HL-60 (cell line): ENCODE measurements around the gene CTNNA2.

ENCODE experiments used
- DNase-seq, 2 experiments: peaks; one replicate each; pipeline ENCODE4 v3.0.0-alpha.2; 2010 to 2020; ENCODE audit warnings: low read depth in 1 of 2, low spot score in 1 of 2
- H3K27ac ChIP-seq: fragments of 250-450 bp; sonication (Bioruptor Pico); replicated peaks from 2 replicates; pipeline ENCODE4 v1.5.1; 2020; ENCODE audit warnings: mild to moderate bottlenecking, moderate library complexity
- H3K27me3 ChIP-seq: fragments of 250-450 bp; sonication (Bioruptor Pico); 2 replicates; pipeline ENCODE4 v1.5.1; 2021; ENCODE audit warnings: mild to moderate bottlenecking, moderate library complexity; ENCODE audit not compliant: insufficient read depth, poor library complexity, severe bottlenecking
- H3K4me3 ChIP-seq: replicated peaks from 2 replicates; pipeline ENCODE4 v1.5.1; 2011; ENCODE audit warnings: mild to moderate bottlenecking, control low read depth, low read length; ENCODE audit not compliant: insufficient read depth
- GABPA ChIP-seq: IDR thresholded peaks from 2 replicates; pipeline ENCODE4 v1.6.1; 2012; ENCODE audit warnings: low read depth
- POLR2AphosphoS5 ChIP-seq: IDR thresholded peaks from 2 replicates; pipeline ENCODE4 v1.6.1; 2012; ENCODE audit warnings: low read depth
- SPI1 ChIP-seq: IDR thresholded peaks from 2 replicates; pipeline ENCODE4 v1.6.1; 2012; ENCODE audit warnings: low read depth, mild to moderate bottlenecking, borderline replicate concordance
- TF ChIP-seq, protein P1 (sequence below): IDR thresholded peaks from 2 replicates; pipeline ENCODE4 v1.6.1; 2012; ENCODE audit warnings: low read depth; ENCODE audit not compliant: insufficient replicate concordance
- TF ChIP-seq, protein P2 (sequence below): IDR thresholded peaks from one replicate; pipeline ENCODE4 v1.5.1; 2011; ENCODE audit warnings: low read length, control low read depth, inconsistent platforms; ENCODE audit not compliant: insufficient read depth

CTNNA2 gene

DNA sequence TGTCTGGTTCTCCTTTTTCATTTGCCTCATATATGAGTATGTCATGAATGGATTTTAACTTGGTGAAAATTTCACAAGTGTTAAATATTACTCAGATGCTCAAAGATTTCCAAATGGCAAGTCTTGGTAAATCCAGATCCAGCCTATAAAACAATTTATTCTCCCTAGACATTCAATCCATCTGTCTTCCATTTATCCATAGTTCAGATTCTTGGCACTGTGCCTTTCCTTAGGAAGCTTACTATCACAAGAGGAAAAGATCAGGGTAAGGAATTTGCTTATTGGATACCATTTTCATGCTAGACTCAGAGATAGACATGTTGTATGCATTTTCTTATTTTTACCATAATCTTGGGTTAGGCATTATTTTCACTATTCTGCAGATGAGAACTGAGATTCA is 864.2 kb downstream of the CTNNA2 start:
- TF ChIP-seq GABPA = no peak
- TF ChIP-seq, protein P1, sequence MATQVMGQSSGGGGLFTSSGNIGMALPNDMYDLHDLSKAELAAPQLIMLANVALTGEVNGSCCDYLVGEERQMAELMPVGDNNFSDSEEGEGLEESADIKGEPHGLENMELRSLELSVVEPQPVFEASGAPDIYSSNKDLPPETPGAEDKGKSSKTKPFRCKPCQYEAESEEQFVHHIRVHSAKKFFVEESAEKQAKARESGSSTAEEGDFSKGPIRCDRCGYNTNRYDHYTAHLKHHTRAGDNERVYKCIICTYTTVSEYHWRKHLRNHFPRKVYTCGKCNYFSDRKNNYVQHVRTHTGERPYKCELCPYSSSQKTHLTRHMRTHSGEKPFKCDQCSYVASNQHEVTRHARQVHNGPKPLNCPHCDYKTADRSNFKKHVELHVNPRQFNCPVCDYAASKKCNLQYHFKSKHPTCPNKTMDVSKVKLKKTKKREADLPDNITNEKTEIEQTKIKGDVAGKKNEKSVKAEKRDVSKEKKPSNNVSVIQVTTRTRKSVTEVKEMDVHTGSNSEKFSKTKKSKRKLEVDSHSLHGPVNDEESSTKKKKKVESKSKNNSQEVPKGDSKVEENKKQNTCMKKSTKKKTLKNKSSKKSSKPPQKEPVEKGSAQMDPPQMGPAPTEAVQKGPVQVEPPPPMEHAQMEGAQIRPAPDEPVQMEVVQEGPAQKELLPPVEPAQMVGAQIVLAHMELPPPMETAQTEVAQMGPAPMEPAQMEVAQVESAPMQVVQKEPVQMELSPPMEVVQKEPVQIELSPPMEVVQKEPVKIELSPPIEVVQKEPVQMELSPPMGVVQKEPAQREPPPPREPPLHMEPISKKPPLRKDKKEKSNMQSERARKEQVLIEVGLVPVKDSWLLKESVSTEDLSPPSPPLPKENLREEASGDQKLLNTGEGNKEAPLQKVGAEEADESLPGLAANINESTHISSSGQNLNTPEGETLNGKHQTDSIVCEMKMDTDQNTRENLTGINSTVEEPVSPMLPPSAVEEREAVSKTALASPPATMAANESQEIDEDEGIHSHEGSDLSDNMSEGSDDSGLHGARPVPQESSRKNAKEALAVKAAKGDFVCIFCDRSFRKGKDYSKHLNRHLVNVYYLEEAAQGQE = no peak
- TF ChIP-seq SPI1 = no peak
- TF ChIP-seq POLR2AphosphoS5 = no peak
- TF ChIP-seq, protein P2, sequence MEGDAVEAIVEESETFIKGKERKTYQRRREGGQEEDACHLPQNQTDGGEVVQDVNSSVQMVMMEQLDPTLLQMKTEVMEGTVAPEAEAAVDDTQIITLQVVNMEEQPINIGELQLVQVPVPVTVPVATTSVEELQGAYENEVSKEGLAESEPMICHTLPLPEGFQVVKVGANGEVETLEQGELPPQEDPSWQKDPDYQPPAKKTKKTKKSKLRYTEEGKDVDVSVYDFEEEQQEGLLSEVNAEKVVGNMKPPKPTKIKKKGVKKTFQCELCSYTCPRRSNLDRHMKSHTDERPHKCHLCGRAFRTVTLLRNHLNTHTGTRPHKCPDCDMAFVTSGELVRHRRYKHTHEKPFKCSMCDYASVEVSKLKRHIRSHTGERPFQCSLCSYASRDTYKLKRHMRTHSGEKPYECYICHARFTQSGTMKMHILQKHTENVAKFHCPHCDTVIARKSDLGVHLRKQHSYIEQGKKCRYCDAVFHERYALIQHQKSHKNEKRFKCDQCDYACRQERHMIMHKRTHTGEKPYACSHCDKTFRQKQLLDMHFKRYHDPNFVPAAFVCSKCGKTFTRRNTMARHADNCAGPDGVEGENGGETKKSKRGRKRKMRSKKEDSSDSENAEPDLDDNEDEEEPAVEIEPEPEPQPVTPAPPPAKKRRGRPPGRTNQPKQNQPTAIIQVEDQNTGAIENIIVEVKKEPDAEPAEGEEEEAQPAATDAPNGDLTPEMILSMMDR = no peak
- Histone ChIP-seq H3K27ac (no peak overlapping the region), H3K4me3 (no peak overlapping the region), H3K27me3 (no peaks in the 10 kb centered on the region)
- DNase-seq = no peak

DNA sequence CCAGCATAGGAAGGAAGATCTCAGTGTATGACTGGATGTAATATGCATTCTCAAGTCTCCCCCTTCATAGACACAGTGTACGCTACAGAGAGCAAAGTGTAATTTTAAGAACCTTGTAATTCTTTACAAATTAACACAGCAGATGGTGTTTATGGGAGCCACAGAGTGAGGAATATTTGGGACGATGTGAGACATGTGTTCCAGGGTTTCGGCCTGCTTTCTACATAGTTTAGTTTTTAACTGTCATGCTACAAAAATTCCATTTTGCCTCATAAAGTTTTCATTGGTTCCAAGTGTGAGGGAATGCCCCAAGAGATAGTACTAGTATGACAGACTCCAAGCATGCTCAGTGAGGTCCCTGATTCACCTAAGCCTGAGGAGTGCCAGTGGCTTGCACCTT is 867.9 kb downstream of the CTNNA2 start:
- no peak overlapping the region for H3K27ac ChIP-seq
- no peak for DNase-seq
- TF ChIP-seq SPI1 (no peak), POLR2AphosphoS5 (no peak), GABPA (no peak)
- TF ChIP-seq, protein P1 = no peak
- TF ChIP-seq, protein P2 = no peak
- H3K27me3 ChIP-seq = no peaks in the 10 kb centered on the region
- H3K4me3 ChIP-seq = no peak overlapping the region

DNA sequence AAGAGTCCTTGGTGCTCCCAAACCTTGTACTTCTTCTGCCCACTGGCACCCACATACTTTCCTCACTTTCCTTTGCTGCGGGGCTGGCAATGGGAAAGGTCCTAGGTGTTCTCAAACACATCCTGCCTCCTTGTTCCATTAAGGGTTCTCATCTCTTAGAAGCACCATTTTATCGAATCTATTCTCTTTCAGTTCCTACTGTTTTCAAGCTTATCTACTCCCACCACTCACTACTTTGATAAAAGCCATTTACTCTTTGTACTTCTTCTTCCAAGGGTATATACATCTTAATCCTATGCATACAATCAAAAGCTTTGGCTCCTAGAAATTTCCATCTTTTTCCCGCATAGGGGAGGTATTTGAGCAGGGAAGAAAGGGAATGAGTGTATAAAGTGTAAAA is 868.8 kb downstream of the CTNNA2 start:
- TF ChIP-seq SPI1 = no peak
- no peak for TF ChIP-seq POLR2AphosphoS5
- TF ChIP-seq, protein P1 = no peak
- TF ChIP-seq GABPA = no peak
- TF ChIP-seq, protein P2 = no peak
- H3K27me3 ChIP-seq = no peaks in the 10 kb centered on the region
- H3K4me3 ChIP-seq = no peak overlapping the region
- no peak overlapping the region for H3K27ac ChIP-seq
- no peak for DNase-seq
